Limb (tissue), 2 donors: ENCODE results near the gene NPDC1.
"Not testable (repeated sequence)": the region's sequence is repeated elsewhere in the genome, so short reads cannot be mapped to it uniquely, and the experiment has no call there.

ENCODE experiments used
- DNase-seq, 2 donors: peaks; one replicate each; pipeline ENCODE4 v3.0.0-alpha.2; 2016; ENCODE audit errors: extremely low spot score in 2 of 2

Gene NPDC1

DNA sequence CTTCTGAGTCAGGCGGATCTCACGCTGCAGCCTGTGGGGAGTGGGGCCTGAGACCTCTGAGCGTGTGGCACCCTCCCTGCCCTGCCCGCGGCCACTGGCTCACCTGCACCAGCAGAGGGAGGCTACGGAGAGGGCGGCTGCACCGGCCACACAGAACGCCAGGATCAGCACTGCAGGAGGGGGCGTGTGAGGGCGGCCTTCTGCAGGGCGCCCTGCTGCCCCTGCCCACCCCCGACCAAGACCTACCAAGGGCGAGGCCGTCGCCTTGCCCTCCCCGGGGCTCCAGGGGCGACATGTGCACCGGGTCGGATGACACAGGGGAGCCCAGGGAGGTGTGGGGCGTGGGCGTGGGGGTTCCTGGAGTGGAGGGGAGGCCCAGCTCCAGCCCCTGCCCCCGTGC, 5.4 kb downstream of the NPDC1 start:
- no peak for DNase-seq

DNA sequence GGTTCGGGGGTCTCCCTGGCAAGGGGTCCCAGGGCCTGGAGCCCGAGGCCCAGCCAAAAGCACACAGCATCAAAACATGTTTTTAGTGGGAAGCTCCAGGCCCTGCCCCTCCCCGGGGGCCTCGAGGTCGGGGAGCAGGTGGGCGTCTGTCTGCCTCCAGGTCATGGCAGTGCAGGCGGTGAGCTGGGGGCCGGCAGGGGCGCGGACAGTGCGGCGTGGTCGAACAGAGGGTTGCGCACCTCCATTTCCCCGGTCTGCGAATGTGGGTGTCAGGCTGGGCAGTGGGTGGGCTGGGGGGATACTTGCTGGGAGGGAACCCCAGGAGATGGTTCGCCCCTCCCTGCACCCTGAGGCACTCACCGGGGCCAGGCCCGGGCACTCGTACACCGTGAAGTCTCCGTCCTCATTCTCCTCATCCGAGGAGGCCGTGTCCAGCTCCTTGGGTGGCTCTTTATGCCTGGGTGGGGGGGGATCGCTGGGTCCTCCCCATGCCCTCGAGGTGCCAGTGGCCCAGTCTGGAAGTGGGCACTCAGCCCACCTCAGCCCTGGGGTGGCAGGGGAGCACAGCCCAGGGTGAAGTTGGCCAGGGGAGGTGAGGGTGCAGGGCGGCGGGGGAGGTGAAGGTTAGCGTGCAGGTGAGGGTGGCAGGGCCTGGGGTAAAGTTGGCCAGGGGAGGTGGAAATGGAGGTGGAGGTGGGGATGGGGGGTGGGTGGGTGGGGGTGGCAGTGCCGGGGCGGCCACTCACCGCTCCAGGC, 6.2 kb downstream of the NPDC1 start:
- no peak for DNase-seq

DNA sequence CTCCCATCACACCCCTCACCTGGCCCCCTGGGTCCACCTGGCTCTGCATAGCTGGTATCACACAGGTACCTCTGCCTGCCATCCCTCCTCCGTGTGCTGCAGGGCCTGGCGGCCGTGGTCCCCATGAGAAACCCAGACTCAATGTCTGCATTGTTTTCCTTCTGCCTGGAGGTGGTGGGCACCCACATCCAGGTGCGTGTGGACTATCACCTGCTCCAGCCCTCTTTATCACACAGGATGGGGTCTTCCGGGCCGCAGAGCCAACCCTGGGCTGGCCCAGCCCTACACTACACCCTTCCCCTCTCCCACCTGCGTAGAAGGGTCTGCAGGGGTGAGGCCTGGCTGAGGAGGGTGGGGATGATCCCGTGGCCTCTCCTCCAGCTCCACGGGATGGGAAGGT, 7.1 kb downstream of the NPDC1 start:
- no peak for DNase-seq

DNA sequence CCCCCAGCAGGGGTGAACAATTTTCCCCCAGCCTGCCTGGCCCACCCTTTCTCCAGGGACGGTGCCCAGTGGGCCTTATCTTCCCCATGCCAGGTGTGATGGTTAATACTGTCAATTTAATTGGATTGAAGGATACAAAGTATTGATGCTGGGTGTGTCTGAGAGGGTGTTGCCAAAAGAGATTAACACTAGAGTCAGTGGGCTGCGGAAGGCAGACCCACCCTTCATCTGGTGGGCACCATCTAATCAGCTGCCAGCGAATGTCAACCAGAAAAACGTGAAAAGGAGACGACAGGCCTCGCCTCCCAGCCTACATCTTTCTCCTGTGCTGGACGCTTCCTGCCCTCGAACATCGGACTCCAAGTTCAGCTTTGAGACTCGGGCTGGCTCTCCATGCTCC, 8.5 kb downstream of the NPDC1 start:
- no peak for DNase-seq

DNA sequence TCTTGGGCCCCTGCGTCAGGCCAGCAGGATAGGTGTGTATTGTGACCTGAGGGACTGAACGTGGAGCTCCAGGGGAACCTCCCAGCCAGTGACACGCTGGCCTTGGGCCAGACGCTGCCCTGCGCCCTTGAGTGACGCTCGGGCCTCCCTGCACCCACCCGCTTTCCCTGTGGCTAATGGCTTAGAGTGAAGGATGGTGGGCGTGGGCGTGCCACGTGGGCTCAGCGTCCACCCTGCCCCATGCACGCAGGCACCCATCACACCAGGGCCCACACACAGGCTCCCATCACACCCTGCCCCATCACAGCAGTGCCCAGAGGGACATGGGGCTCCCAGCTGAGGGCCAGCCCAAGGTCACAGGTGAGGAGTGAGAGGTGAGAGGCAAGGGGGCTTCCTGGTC, 8.9 kb downstream of the NPDC1 start:
- no peak for DNase-seq

DNA sequence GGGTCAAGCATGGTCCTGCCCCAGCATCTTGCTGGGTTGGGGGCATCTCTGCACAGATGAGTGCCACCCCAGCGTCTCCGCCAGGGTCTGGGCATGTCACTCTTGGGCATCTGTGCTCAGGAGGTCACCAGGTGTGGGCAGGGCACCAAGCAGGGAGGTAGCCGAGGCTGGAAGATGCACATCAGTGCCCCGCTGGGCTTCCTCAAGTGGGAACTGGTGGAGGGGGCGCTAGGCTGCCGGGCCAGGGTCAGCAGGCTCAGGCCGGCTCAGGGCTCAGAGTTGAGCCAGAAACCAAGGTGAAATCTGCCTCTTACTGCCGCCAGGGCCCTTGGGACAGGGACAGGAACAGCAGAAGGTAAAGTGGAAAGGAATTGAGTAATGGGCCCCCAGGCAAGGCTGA, 10.0 kb downstream of the NPDC1 start:
- DNase-seq: no peak

DNA sequence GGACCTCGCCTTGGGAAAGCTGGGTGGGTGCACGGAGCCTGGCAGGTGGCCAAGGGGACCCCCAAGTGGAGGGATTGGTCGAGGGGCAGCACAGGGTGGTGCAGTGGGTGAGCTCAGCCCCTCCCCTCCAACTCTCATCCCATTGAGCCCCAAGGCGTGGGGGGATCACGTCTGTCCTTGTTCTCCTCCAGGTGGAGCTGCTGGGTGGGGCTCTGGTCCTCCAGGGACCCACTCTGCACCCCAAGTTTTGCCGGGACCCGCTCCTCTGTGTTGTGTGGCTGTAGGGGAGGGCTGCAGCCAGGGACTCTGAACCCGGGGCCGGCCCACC, 10.5 kb downstream of the NPDC1 start:
- DNase-seq: no peak

DNA sequence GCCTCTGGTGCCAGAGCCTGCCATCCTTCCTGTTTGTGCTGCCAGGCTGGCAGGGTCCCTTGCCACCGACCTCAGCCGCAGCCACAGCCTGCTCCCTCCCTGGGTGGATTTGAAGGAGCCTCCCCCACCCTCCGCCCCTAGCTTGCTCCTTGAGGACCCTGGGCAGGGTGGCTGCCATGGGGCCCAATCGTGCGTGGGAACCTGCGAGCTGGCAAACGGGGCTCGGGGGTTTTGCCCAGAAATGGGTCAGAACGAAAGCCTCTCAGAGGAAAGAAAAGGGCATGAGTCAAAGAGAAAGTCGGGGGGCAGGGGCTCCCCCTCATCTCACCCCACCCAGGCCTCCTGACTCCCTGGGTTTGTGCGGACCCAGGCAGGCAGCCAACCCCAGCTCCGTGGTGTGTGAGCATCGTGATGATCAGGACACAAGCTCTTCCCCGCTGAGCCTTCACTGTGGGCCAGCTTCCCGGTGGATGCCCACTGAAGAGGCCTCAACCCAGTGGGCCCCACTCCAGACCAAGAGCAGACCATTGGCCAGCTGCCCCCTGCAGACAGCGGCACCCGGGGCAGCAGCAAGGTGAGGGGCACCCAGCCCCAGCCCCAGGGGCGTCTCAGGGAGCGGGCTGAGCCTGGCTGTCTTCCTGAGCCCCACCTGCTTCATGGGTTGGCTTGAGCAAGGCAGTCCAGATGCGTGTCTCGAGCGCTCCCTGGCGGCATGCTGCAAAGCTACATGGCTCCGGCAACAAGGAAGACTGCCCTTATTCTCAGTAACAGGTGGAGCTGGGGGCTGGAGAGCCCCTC, 11.1 kb downstream of the NPDC1 start:
- DNase-seq: peak; percentile 80 to 89

DNA sequence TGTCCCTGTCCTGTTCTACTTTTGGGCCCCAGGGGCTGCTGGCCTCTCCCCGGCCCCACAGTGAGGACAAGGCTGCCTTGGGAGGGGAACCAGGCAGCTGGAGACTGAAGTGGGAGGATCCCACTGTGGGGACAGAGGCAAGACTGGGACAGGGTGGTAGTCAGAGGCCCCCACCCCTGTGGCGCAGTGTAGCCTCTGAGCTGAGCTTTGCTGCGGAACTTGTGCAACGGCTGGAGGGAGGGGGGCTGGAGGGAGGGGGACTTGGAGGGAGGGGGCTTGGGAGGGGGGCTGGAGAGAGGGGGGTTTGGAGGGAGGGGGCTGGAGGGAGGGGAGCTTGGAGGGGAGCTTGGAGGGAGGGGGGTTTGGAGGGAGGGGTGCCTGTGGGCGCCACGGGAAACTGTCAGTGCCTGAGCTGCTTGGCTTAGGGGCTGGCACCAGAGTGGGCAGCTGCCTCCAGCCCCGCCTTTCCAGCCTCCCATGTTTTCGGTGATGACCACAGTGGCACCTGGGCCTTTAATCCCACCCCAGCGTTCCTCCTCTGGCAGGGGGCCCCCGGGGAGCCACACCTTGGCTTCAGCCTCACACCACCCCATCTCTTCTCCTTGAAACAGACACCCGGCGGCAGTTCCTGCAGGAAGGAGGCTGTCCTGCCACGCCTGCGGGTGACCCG, 11.8 kb downstream of the NPDC1 start:
- DNase-seq: no peak

DNA sequence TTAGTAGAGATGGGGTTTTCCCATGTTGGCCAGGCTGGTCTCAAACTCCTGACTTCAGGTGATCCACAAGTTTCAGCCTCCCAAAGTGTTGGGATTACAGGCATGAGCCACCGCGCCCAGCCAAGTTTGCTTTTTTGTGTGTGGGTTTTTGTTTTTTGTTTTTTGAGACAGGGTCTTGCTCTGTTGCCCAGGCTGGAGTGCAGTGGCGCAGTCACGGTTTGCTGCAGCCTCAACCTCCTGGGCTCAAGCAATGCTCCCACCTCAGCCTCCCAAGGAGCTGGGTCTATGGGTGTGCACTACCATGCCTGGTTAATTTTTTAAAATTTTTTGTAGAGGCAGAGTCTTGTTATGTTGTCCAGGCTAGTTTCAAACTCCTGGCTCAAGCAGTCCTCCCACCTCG, 12.5 kb downstream of the NPDC1 start:
- DNase-seq: not testable (repeated sequence)

DNA sequence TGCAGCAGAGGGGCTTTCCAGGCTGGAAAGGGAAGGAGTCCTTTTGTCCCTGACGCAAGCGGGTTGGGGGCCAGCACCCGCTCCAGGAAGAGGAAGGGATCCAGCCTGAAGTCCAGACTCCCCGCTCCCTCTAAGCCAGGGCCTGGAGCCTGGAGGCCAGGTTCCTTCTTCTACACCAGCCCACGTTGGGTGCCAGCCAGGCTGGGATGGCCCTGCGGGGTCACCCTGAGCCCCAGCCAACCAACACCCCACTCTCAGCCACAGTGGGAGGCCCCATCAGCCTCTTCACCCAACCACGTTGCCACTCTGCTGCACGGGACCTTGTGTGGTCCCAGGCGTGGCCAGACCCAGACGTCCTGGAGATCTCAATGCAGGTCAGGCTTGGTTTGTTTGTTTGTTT, 13.1 kb downstream of the NPDC1 start:
- no peak for DNase-seq

DNA sequence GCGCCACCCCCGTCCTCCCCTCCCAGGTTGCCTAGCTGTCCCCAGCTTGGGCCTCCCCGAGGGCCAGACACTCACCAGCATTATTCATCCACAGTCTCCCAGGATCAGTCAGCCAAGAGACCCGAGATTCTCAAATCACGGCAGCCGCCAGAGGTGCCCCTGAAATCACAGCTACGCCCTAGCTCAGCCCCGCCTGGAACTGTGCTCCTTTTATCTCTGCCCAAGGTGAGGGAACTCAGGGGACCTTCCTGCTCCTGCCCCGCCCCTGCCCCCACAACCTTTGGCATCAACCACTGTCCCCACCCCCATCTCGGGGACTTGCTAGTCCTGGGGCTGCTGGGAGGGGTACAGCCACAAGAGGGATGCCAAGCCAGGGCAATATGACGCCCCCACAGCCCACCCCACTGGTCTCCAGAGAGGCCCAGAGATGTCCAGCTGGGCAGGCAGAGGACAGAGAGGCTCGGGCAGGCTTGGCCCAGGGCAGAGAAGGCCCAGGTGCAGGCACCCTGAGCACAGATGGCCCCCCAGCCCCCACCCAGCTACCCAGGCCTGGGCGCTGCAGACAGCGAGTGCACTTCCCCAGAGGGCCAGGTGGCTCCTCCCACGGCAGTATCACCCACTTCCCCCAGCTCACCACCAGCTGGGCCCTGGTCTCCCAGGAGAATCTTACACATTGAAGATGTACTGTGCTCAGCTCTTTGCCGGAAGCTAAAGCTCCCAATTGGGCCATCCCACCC, 13.9 kb downstream of the NPDC1 start, which contains the start of gene FUT7:
Gene FUT7 (minus strand): TSS at position 185 of the 737 bp plus-strand sequence. CDS start 97 bp downstream, at position 88.
- no peak for DNase-seq

DNA sequence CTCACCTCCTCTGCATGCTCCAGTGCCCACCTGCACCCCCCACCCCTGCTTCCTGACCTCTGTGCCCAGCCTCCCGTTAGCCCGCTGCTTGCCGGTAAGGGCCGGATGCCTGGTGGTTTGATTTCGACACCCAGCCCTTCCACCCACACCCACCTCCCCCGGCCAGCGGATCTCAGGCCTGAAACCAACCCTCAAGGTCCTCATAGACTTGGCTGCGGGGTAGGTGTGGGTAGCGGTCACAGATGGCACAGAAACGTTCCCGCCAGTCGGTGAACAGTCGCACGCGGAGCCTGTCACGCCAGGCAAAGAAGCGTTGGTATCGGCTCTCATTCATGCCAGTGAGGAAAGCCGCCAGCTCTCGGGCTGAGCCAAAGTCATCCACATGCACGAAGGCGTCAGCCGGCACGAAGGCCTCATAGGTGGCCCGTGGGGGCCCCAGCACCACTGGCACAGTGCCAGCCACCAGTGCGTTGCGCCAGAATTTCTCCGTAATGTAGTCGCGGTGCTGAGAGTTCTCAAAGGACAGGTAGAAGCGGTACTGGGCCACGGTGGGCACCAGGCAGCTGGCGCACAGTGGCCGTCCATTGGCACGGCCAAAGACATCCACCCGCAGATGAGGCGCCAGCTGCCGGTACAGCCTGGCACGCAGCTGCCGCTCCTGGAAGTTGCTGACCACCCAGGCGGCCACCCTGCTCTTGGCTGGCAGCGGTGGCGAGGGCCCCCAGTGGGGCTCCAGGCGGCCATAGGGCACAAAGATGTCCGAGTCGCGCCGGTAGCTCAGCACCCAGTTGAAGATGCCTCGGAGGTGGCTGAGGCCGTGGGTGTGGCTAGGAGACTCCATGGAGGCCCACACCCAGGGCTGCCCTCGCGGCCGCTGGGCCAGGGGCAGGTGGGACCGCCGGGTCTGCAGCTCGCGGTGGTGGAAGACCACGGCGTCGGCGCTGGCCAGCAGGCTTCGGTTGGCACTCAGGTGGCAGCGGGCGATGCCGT, 15.1 kb downstream of the NPDC1 start:
- no peak for DNase-seq

DNA sequence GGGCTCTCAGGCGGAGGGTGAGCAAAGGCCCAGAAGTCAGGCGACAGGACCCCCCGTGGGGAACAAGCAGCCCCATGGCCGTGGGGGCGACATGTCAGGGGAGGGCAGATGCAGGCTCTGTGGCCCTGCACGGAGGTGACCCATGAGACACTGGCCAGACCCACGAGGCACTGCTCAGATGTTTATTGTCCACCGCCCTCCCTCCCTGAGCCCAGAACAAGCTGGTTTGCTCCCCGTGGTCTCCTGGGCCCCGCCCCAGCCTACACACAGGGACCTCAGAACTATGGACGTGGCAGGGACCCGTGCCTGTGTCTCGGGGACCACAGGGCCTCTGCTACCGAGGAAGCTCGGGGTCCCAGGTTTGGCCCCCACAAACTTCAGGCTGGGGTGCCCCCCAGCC, 16.0 kb downstream of the NPDC1 start:
- no peak for DNase-seq

DNA sequence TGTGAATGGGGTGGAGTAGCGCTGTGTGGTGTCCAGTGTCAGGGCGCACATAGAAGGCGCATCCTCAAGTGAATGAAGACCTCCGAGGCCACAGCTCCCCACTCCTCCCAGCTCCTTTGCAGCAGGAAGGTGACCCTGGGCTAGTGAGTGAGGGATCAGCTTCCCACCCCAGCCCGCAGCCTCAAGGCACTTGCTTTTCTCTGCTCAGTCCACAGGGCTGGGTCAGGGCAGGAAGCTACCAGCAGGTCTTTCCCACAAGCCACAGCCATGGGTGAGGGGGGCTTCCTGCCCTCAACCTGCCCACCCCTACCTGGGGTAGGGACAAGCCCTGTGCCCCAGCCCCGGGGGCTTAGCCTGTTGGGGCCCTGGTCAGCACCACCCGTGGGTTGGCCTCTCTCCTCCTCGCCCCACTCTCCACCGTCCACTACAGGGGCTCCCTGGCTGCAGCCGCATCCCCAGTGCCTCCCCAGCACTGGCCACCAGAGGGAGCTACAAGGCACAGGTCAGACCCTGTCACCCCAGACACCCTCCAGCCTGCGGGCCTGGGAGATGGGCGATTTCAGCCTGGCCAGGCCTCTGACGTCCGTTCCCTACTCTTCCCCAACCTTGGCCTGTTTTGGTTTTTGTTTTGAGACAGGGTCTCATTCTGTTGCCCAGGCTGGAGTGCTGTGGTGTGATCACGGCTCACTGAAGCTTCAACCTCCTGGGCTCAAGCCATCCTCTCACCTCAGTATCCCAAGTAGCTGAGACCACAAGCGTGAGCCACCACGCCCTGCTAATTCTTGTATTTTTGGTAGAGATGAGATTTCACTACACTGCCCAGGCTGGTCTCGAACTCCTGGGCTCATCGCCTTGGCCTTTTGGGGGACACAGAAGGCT, 16.7 kb downstream of the NPDC1 start:
- peak in 1 of 2 donors; percentile 83 for DNase-seq

DNA sequence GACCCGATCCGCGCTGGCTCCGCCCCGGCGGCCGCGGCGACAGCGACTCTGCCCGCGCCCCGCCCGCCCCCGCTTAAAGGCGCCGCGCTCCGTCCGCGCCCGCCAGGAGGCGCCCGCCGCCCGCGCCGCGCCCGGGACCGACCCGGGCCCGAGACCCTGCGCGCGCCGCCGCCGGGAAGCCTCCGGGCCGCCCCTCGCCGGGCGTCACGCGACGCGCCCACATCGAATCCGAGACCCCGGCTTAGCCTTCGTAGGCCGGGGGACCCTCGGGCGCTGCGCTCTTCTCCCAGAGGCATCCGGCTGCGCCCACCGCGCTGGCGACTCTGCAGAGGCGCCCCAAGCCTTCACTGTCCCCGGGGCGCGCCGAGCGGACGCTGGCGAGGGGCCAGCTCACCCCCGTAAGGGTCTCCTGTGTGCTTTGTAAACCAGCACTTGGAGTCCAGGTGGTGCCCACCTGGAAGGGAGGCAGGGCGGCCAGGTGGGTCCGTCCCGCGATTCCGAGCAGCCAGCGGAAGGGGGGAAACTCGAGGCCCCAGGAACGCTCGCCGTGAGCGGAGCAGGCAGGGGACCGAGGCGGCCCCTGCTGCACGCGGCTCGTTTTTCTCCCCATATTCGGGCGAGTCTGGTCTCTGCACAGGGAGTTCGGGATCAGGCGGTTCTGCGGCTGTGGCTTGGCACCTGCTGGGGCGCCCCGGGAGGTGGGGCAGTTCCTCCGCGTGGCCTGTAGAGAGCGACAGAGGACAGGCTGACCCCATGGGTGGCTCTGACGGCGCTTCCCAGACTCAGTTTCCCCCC, 17.5 kb downstream of the NPDC1 start:
- peak in 1 of 2 donors; percentile 79 for DNase-seq

DNA sequence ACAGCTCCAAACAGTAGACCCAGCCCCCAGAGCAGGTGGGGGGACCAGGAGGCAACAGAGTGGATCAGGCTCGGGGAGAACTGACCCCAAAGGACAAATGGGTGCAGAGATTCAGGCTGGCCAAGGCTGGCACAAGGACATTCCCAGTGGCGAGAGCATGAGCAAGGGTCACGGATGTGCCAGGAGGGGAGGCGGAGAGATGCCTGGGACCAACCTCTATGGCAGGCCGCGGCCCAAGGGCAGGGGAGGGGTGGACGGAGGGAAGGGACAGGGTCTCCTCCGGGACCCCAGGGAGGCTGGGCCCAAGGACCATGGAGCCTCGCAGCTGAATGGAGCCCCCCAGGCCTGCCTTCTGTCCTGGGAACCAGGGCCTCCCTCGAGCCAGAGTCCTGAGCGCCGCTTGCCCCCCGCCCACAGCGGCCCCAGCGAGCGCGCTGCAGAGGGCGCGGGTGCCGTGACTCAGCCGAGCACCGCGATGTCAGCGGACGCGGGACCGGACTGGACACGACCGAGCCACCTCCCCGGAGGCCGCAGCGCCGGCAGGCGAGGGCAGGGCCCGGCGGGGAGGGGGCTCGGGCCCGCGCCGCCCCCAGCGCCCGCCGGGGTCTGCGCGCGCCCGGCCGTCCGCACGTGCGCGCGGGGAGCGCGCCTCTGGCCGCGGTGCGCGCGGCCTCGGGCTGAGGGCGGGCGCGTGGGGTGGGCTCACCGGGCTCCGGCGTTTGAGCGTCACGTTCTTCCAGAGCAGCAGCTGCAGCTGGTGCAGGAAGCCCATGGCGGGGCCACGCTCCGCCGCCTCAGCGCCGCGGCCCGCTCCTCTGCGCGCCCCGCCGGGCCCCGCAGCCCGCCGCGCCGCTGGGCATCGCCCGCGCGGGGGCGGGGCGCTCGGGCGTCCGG, 18.4 kb downstream of the NPDC1 start, which contains the start of gene ABCA2:
Gene ABCA2 (minus strand): TSS at position 869 of the 894 bp plus-strand sequence. CDS start 97 bp downstream, at position 772.
- peak in 1 of 2 donors; percentile 63 for DNase-seq
